Hepatocyte (in vitro differentiated cells): ENCODE results near the gene TNPO3. TPM values are rescaled to one million over a fixed set of nuclear protein-coding genes. Genes with fewer than 3 reads are reported as not detected.

Experiments
- DNase-seq: peaks from one replicate; pipeline ENCODE4 v3.0.0-alpha.2; 2016; ENCODE audit warnings: low spot score
- H2AFZ ChIP-seq: fragments of 200-600 bp; sonication (generic); 2 replicates; pipeline ENCODE4 v1.6.0; 2016; ENCODE audit warnings: antibody characterized with exemption, mild to moderate bottlenecking
- H3K27ac ChIP-seq: fragments of 200-600 bp; sonication (generic); 2 replicates; pipeline ENCODE4 v1.5.1; 2016; ENCODE audit warnings: mild to moderate bottlenecking
- H3K27me3 ChIP-seq: fragments of 200-600 bp; sonication (generic); 2 replicates; pipeline ENCODE4 v1.6.1; 2016
- H3K36me3 ChIP-seq: fragments of 200-600 bp; sonication (generic); replicated peaks from 2 replicates; pipeline ENCODE4 v1.5.1; 2016; ENCODE audit warnings: low read depth; ENCODE audit not compliant: insufficient read depth
- H3K4me1 ChIP-seq: fragments of 200-600 bp; sonication (generic); 2 replicates; pipeline ENCODE4 v1.5.1; 2016; ENCODE audit warnings: mild to moderate bottlenecking, moderate library complexity; ENCODE audit not compliant: insufficient read depth
- H3K4me2 ChIP-seq: fragments of 200-600 bp; sonication (generic); 2 replicates; pipeline ENCODE4 v1.6.0; 2016
- H3K4me3 ChIP-seq: fragments of 200-600 bp; sonication (generic); 2 replicates; pipeline ENCODE4 v1.5.1; 2016; ENCODE audit warnings: mild to moderate bottlenecking
- H3K79me2 ChIP-seq: fragments of 200-600 bp; sonication (generic); 2 replicates; pipeline ENCODE4 v1.6.0; 2017; ENCODE audit warnings: mild to moderate bottlenecking
- H3K9me2 ChIP-seq: fragments of 200-600 bp; sonication (generic); replicated peaks from 2 replicates; pipeline ENCODE4 v1.6.0; 2017; ENCODE audit warnings: mild to moderate bottlenecking; ENCODE audit not compliant: insufficient read depth
- H3K9me3 ChIP-seq: fragments of 200-600 bp; sonication (generic); 2 replicates; pipeline ENCODE4 v1.5.1; 2016; ENCODE audit warnings: low read depth, mild to moderate bottlenecking
- H4K20me1 ChIP-seq: fragments of 200-600 bp; sonication (generic); 2 replicates; pipeline ENCODE4 v1.6.0; 2016; ENCODE audit warnings: mild to moderate bottlenecking; ENCODE audit not compliant: insufficient read depth, poor library complexity, severe bottlenecking
- EZH2 ChIP-seq: fragments of 200-600 bp; sonication (generic); IDR thresholded peaks from 2 replicates; pipeline ENCODE4 v1.6.1; 2016; ENCODE audit warnings: antibody characterized with exemption, mild to moderate bottlenecking, borderline replicate concordance
- EZH2phosphoT487 ChIP-seq: fragments of 200-600 bp; sonication (generic); IDR thresholded peaks from one replicate; pipeline ENCODE4 v1.6.1; 2018; ENCODE audit warnings: antibody characterized with exemption, mild to moderate bottlenecking, low read depth, moderate library complexity; ENCODE audit not compliant: unreplicated experiment, severe bottlenecking
- WGBS: methylation state at CpG from one replicate; pipeline ENCODE4 v1.1.6; 2016; ENCODE audit warnings: low lambda C conversion rate; ENCODE audit errors: missing lambda C conversion rate; 5-methylcytosine and 5-hydroxymethylcytosine counted together
- polyA plus RNA-seq: library from polyadenylated mRNA; unstranded; fragments of >200 nt; fragmentation: Nextera tagmentation; extraction: Ambion mirVana; gene quantifications from 2 replicates; pipeline ENCODE4 v1.2.1, GENCODE V29; 2016
- total RNA-seq: library from RNA; depleted of rRNA; stranded (reverse); fragments of >200 nt; gene quantifications from 2 replicates; pipeline ENCODE4 v1.2.3, GENCODE V29; 2014
- TF ChIP-seq, protein P1 (sequence below): fragments of 200-600 bp; sonication (generic); IDR thresholded peaks from 2 replicates; pipeline ENCODE4 v1.5.1; 2016; ENCODE audit warnings: antibody characterized with exemption, mild to moderate bottlenecking; ENCODE audit not compliant: poor library complexity

TNPO3 gene
- total and polyA plus RNA-seq, 2 experiments from 2014 or later, result 19.9 to 35.4 TPM

DNA sequence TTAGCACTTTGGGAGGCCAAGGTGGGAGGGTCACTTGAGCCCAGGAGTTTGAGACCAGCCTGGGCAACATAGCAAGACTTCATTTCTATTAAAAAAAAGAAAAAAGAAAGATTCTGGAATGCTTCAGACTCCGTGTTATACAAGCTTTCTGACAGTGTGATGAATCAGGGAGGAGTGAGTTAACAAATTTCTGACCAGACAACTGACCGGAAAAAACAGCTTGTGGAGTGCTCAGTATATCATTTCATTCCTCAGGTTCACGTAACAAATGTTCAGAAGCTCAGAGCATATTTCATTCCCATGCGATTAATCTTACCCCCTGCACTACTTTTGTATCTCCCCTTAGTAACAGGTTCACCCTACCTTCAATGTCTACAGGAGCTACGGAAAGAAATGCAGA is 28.6 kb upstream of the TNPO3 start:
- 81% methylated on average over 5 of the region's 5 CpGs for WGBS
- Histone ChIP-seq H3K4me1 (no peaks in the 10 kb centered on the region), H3K4me2 (no peak overlapping the region), H3K9me3 (no peaks in the 10 kb centered on the region), H4K20me1 (no peaks in the 10 kb centered on the region), H3K27ac (no peak overlapping the region), H3K9me2 (no peaks in the 10 kb centered on the region), H3K79me2 (no peaks in the 10 kb centered on the region), H2AFZ (no peak overlapping the region), H3K27me3 (no peaks in the 10 kb centered on the region), H3K4me3 (no peak overlapping the region), H3K36me3 (no peaks in the 10 kb centered on the region)
- TF ChIP-seq EZH2 (no peak), EZH2phosphoT487 (no peak)
- TF ChIP-seq, protein P1, sequence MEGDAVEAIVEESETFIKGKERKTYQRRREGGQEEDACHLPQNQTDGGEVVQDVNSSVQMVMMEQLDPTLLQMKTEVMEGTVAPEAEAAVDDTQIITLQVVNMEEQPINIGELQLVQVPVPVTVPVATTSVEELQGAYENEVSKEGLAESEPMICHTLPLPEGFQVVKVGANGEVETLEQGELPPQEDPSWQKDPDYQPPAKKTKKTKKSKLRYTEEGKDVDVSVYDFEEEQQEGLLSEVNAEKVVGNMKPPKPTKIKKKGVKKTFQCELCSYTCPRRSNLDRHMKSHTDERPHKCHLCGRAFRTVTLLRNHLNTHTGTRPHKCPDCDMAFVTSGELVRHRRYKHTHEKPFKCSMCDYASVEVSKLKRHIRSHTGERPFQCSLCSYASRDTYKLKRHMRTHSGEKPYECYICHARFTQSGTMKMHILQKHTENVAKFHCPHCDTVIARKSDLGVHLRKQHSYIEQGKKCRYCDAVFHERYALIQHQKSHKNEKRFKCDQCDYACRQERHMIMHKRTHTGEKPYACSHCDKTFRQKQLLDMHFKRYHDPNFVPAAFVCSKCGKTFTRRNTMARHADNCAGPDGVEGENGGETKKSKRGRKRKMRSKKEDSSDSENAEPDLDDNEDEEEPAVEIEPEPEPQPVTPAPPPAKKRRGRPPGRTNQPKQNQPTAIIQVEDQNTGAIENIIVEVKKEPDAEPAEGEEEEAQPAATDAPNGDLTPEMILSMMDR, result no peak
- no peak for DNase-seq

DNA sequence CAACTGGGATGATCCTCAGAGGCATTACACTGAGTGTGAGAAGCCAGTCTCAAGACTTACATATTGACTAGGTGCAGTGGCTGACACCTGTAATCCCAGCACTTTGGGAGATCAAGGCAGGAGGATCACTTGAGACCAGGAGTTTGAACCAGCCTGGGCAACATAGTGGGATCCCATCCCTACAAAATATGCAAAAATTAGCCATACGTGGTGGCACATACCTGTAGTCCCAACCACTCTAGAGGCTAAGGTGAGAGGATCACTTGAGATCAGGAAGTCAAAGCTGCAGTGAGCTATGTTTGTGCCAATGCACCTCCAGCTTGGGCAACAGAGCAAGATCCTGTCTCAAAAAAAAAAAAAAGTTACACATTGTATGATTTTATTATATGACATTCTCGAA is 23.5 kb upstream of the TNPO3 start:
- Histone ChIP-seq H3K9me2 (no peaks in the 10 kb centered on the region), H3K36me3 (no peaks in the 10 kb centered on the region), H4K20me1 (no peaks in the 10 kb centered on the region), H3K4me3 (no peak overlapping the region), H3K27ac (no peak overlapping the region), H3K27me3 (no peaks in the 10 kb centered on the region), H3K4me2 (no peak overlapping the region), H2AFZ (no peak overlapping the region), H3K9me3 (no peaks in the 10 kb centered on the region), H3K4me1 (no peaks in the 10 kb centered on the region), H3K79me2 (no peaks in the 10 kb centered on the region)
- WGBS, result 87% methylated on average over 2 of the region's 2 CpGs
- no peak for TF ChIP-seq EZH2
- TF ChIP-seq, protein P1, result no peak
- no peak for TF ChIP-seq EZH2phosphoT487
- DNase-seq, result no peak

DNA sequence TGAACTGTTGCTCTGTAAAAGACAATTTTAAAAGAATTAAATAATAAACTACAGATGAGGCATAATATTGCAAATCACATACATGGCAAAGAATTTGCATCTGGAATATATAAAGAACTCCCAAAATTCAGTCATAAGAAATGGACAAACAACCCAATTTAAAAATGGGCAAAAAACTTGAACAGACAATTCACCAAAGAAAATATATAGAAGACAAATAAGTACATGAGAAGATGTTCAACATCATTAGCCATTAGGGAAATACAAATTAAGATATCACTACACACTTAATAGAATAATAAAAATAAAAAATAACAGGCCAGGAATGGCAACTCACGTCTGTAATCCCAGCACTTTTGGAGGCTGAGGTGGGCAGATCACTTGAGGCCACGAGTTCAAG is 22.0 kb upstream of the TNPO3 start:
- TF ChIP-seq, protein P1, result no peak
- TF ChIP-seq EZH2, result no peak
- no peak for TF ChIP-seq EZH2phosphoT487
- no peak overlapping the region for H3K27ac ChIP-seq

DNA sequence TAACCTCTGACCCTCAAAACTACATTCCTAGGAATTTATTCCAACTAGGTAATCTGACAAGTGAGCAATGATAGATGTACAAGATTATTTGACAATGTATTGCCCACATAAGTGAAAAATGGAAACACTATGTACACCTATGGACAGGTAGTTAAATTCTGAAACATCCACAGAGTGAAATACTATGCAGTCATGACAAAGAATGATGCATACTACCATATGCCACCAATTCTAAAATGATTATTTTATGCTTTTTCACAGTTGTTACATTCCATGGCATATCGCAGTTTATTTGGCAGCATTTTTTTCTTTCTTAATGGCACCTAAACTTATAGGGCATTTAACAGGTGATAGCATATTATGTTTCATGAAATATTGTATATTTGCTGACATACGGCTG is 20.1 kb upstream of the TNPO3 start:
- no peaks in the 10 kb centered on the region for H3K9me2 ChIP-seq
- no peak overlapping the region for H2AFZ ChIP-seq
- H3K4me1 ChIP-seq, result no peaks in the 10 kb centered on the region
- no peak overlapping the region for H3K27ac ChIP-seq
- H3K36me3 ChIP-seq, result no peaks in the 10 kb centered on the region
- DNase-seq, result no peak
- H3K27me3 ChIP-seq, result no peaks in the 10 kb centered on the region
- H3K9me3 ChIP-seq, result no peaks in the 10 kb centered on the region
- H3K79me2 ChIP-seq, result no peaks in the 10 kb centered on the region
- no peaks in the 10 kb centered on the region for H4K20me1 ChIP-seq
- TF ChIP-seq, protein P1, result no peak
- TF ChIP-seq EZH2 (no peak), EZH2phosphoT487 (no peak)
- 98% methylated on average over 2 of the region's 2 CpGs for WGBS
- H3K4me3 ChIP-seq, result no peak overlapping the region
- no peak overlapping the region for H3K4me2 ChIP-seq

More for the DNA sequence above, 22.0 kb upstream of the TNPO3 start:
- Histone ChIP-seq H3K36me3 (no peaks in the 10 kb centered on the region), H3K9me3 (no peaks in the 10 kb centered on the region), H4K20me1 (no peaks in the 10 kb centered on the region), H3K27me3 (no peaks in the 10 kb centered on the region), H3K4me2 (no peak overlapping the region), H3K9me2 (no peaks in the 10 kb centered on the region), H2AFZ (no peak overlapping the region), H3K79me2 (no peaks in the 10 kb centered on the region), H3K4me3 (no peak overlapping the region), H3K4me1 (no peaks in the 10 kb centered on the region)
- 96% methylated on average over 2 of the region's 2 CpGs for WGBS
- no peak for DNase-seq
